Activated gamma-delta T cell (primary cell): ENCODE data around the gene TRIM50.
A peak's percentile ranks its signal among the peaks of the same experiment; 100 is the strongest.
"Not testable (repeated sequence)": the region's sequence is repeated elsewhere in the genome, so short reads cannot be mapped to it uniquely, and the experiment has no call there.

ENCODE experiments used
- DNase-seq: peaks from one replicate; lab custom pipeline; 2025; lab: John Stamatoyannopoulos, UW

Gene TRIM50

GRCh38 chr7:73314271-73314670 is 13.6 kb downstream of the TRIM50 start:
- DNase-seq = no peak

- no peak for DNase-seq
Observed at GRCh38 chr7:73313521-73313906, 14.4 kb downstream of the TRIM50 start.

- no peak for DNase-seq
Observed at GRCh38 chr7:73312831-73313520, 14.9 kb downstream of the TRIM50 start.

GRCh38 chr7:73311421-73311820 is 16.5 kb downstream of the TRIM50 start:
- not testable (repeated sequence) for DNase-seq

GRCh38 chr7:73308665-73309214 is 19.1 kb downstream of the TRIM50 start, which contains the start of gene NSUN5:
TSS of gene NSUN5 (minus strand) at chr7:73308826. CDS start at chr7:73308790, 36 bp downstream.
- DNase-seq = peak; percentile 81

- DNase-seq = no peak
Observed at GRCh38 chr7:73308074-73308664, 19.7 kb downstream of the TRIM50 start.

- no peak for DNase-seq
Observed at GRCh38 chr7:73307436-73307835, 20.4 kb downstream of the TRIM50 start.

GRCh38 chr7:73304612-73305387 is 23.1 kb downstream of the TRIM50 start:
- not testable (repeated sequence) for DNase-seq

GRCh38 chr7:73304071-73304470 is 23.8 kb downstream of the TRIM50 start:
- no peak for DNase-seq

- DNase-seq = no peak
Observed at GRCh38 chr7:73303546-73303945, 24.3 kb downstream of the TRIM50 start.

- not testable (repeated sequence) for DNase-seq
Observed at GRCh38 chr7:73302846-73303245, 25.0 kb downstream of the TRIM50 start.

GRCh38 chr7:73301108-73301507 is 26.8 kb downstream of the TRIM50 start:
- not testable (repeated sequence) for DNase-seq

GRCh38 chr7:73299812-73300211 is 28.1 kb downstream of the TRIM50 start:
- DNase-seq = not testable (repeated sequence)

GRCh38 chr7:73297706-73298105 is 30.2 kb downstream of the TRIM50 start:
- not testable (repeated sequence) for DNase-seq

GRCh38 chr7:73297235-73297634 is 30.6 kb downstream of the TRIM50 start:
- DNase-seq = not testable (repeated sequence)

GRCh38 chr7:73277210-73277609 is 50.7 kb downstream of the TRIM50 start:
- DNase-seq = not testable (repeated sequence)

GRCh38 chr7:73267813-73268212 is 60.1 kb downstream of the TRIM50 start:
- not testable (repeated sequence) for DNase-seq

GRCh38 chr7:73266719-73267368 is 61.0 kb downstream of the TRIM50 start:
- DNase-seq = not testable (repeated sequence)
